Type B pancreatic cell (in vitro differentiated cells): ENCODE measurements around the gene MPP4. TPM values are rescaled to one million over a fixed set of nuclear protein-coding genes. Genes with fewer than 3 reads are reported as not detected.
A peak's percentile ranks its signal among the peaks of the same experiment; 100 is the strongest.

Experiments
- DNase-seq: peaks from one replicate; pipeline ENCODE4 v3.0.0; 2021; ENCODE audit warnings: mixed read lengths; ENCODE audit not compliant: unreplicated experiment; ENCODE audit errors: extremely low spot score
- H3K27ac Mint-ChIP-seq: 2 replicates; pipeline ENCODE4 v1.8.0; 2021; ENCODE audit warnings: mild to moderate bottlenecking, mixed read lengths
- H3K27me3 Mint-ChIP-seq: 2 replicates; pipeline ENCODE4 v1.8.0; 2021; ENCODE audit warnings: mixed read lengths
- H3K36me3 Mint-ChIP-seq: 2 replicates; pipeline ENCODE4 v1.8.0; 2021; ENCODE audit warnings: mixed read lengths
- H3K4me1 Mint-ChIP-seq: one replicate; pipeline ENCODE4 v1.8.0; 2021; ENCODE audit warnings: mixed read lengths; ENCODE audit not compliant: unreplicated experiment
- H3K4me3 Mint-ChIP-seq: 2 replicates; pipeline ENCODE4 v1.8.0; 2021; ENCODE audit warnings: mild to moderate bottlenecking, mixed read lengths
- H3K9me3 Mint-ChIP-seq: 2 replicates; pipeline ENCODE4 v1.8.0; 2021; ENCODE audit warnings: mixed read lengths
- CTCF ChIP-seq: fragments of 200-600 bp; sonication (generic); conservative IDR thresholded peaks from 2 replicates; pipeline ENCODE4 v1.5.0; 2021; ENCODE audit warnings: antibody characterized with exemption, mild to moderate bottlenecking
- total RNA-seq: library from RNA; stranded (reverse); gene quantifications from 2 replicates; pipeline ENCODE4 v1.2.1, GENCODE V29; 2021; ENCODE audit warnings: low replicate concordance

The MPP4 gene
- total RNA-seq, 1 donor from 2014 or later: 0.46 TPM

GRCh38 chr2:201661366-201661765 is 37.1 kb downstream of the MPP4 start:
- no peak overlapping the region for H3K27ac Mint-ChIP-seq
- H3K4me1 Mint-ChIP-seq: no peaks in the 10 kb centered on the region
- H3K36me3 Mint-ChIP-seq: no peaks in the 10 kb centered on the region
- H3K27me3 Mint-ChIP-seq: peaks cover 3% of the 10 kb centered on the region
- no peak overlapping the region for H3K4me3 Mint-ChIP-seq
- no peaks in the 10 kb centered on the region for H3K9me3 Mint-ChIP-seq
- no peak for TF ChIP-seq CTCF
- no peak for DNase-seq

GRCh38 chr2:201660293-201660895 is 38.0 kb downstream of the MPP4 start:
- H3K36me3 Mint-ChIP-seq: no peaks in the 10 kb centered on the region
- H3K4me3 Mint-ChIP-seq: no peak overlapping the region
- peak overlapping the region; percentile 44 for H3K27ac Mint-ChIP-seq
- no peaks in the 10 kb centered on the region for H3K4me1 Mint-ChIP-seq
- DNase-seq: no peak
- TF ChIP-seq CTCF: no peak
- peaks cover 3% of the 10 kb centered on the region for H3K27me3 Mint-ChIP-seq
- no peaks in the 10 kb centered on the region for H3K9me3 Mint-ChIP-seq

- Mint-ChIP-seq H3K27me3 (peaks cover 3% of the 10 kb centered on the region), H3K4me3 (no peak overlapping the region), H3K36me3 (no peaks in the 10 kb centered on the region), H3K9me3 (no peaks in the 10 kb centered on the region), H3K4me1 (peaks cover 7% of the 10 kb centered on the region), H3K27ac (no peak overlapping the region)
- no peak for DNase-seq
- TF ChIP-seq CTCF: no peak
Observed at GRCh38 chr2:201656740-201657139, 41.7 kb downstream of the MPP4 start.

- H3K4me3 Mint-ChIP-seq: no peak overlapping the region
Observed at GRCh38 chr2:201656102-201656501, 42.3 kb downstream of the MPP4 start.

GRCh38 chr2:201654616-201655384 is 43.6 kb downstream of the MPP4 start:
- DNase-seq: no peak
- no peak overlapping the region for H3K27ac Mint-ChIP-seq
- no peak for TF ChIP-seq CTCF
- no peaks in the 10 kb centered on the region for H3K36me3 Mint-ChIP-seq
- H3K27me3 Mint-ChIP-seq: peaks cover 3% of the 10 kb centered on the region
- H3K4me1 Mint-ChIP-seq: peaks cover 7% of the 10 kb centered on the region
- H3K4me3 Mint-ChIP-seq: no peak overlapping the region
- no peaks in the 10 kb centered on the region for H3K9me3 Mint-ChIP-seq

More at GRCh38 chr2:201656102-201656501, 42.3 kb downstream of the MPP4 start:
- H3K4me1 Mint-ChIP-seq: peaks cover 7% of the 10 kb centered on the region
- peaks cover 3% of the 10 kb centered on the region for H3K27me3 Mint-ChIP-seq
- TF ChIP-seq CTCF: no peak
- DNase-seq: no peak
- H3K9me3 Mint-ChIP-seq: no peaks in the 10 kb centered on the region
- no peak overlapping the region for H3K27ac Mint-ChIP-seq
- no peaks in the 10 kb centered on the region for H3K36me3 Mint-ChIP-seq
